Measurements from ENCODE around the gene VN1R5. TPM values are rescaled to one million over a fixed set of nuclear protein-coding genes. Genes with fewer than 3 reads are reported as not detected.

Gene VN1R5
- total and polyA plus RNA-seq, 2 of the 13 experiments (the other 11 are each of a cell fraction or from before 2014, with no cell fraction given): not detected

- TF ChIP-seq ARID4A (CRISPR knock-in tag; IDR thresholded peaks at IDR 0.05; ENCODE audit: borderline replicate concordance) (peak; percentile 99), TAF1 (CRISPR knock-in tag; IDR thresholded peaks at IDR 0.05) (no peak; the same call in none of the 2 replicates), ZNF547 (CRISPR knock-in tag; IDR thresholded peaks at IDR 0.05) (peak; percentile 38; the same call in 1 of the 2 replicates), HNF1A (IDR thresholded peaks at IDR 0.05; ENCODE audit: low read depth) (no peak), HNF1A (CRISPR knock-in tag; IDR thresholded peaks at IDR 0.05; ENCODE audit: borderline replicate concordance) (no peak; the same call in 1 of the 2 replicates), ZNF607 (CRISPR knock-in tag; IDR thresholded peaks at IDR 0.05; ENCODE audit: borderline replicate concordance) (no peak), MAF1 (CRISPR knock-in tag; IDR thresholded peaks at IDR 0.05; ENCODE audit: borderline replicate concordance) (no peak), HNRNPH1 (optimal IDR thresholded peaks at IDR 0.05; ENCODE audit: low read depth, low read length) (no peak), ZNF569 (CRISPR knock-in tag; IDR thresholded peaks at IDR 0.05; ENCODE audit: borderline replicate concordance) (no peak), HNRNPK (IDR thresholded peaks at IDR 0.05; ENCODE audit: low read depth, low read length, poor library complexity, severe bottlenecking) (peak; percentile 38), ZNF552 (CRISPR knock-in tag; IDR thresholded peaks at IDR 0.05; ENCODE audit: borderline replicate concordance) (no peak), ARID2 (CRISPR knock-in tag; IDR thresholded peaks at IDR 0.05; ENCODE audit: borderline replicate concordance) (0 out of 2 replicates have a peak, but pooled peaks have one; percentile 40), IKZF4 (CRISPR knock-in tag; IDR thresholded peaks at IDR 0.05; ENCODE audit: borderline replicate concordance, low read depth, not compliant biosample characterization) (peak; percentile 30), POLR2AphosphoS5 (IDR thresholded peaks at IDR 0.05; ENCODE audit: low read depth, low read length) (peak; percentile 80), DBP (CRISPR knock-in tag; IDR thresholded peaks at IDR 0.05; ENCODE audit: not compliant biosample characterization) (no peak), NFYC (CRISPR knock-in tag; IDR thresholded peaks at IDR 0.05) (peak; percentile 92), ZNF567 (CRISPR knock-in tag; IDR thresholded peaks at IDR 0.05; ENCODE audit: borderline replicate concordance) (no peak), ZBTB7B (CRISPR knock-in tag; IDR thresholded peaks at IDR 0.05) (peak; percentile 60; the same call in 1 of the 2 replicates)
Measured at GRCh38 chr1:247210376-247211117, 45.3 kb upstream of the VN1R5 start (continued).
